ENCODE measurements around the gene ITPKC.

The ITPKC gene

DNA sequence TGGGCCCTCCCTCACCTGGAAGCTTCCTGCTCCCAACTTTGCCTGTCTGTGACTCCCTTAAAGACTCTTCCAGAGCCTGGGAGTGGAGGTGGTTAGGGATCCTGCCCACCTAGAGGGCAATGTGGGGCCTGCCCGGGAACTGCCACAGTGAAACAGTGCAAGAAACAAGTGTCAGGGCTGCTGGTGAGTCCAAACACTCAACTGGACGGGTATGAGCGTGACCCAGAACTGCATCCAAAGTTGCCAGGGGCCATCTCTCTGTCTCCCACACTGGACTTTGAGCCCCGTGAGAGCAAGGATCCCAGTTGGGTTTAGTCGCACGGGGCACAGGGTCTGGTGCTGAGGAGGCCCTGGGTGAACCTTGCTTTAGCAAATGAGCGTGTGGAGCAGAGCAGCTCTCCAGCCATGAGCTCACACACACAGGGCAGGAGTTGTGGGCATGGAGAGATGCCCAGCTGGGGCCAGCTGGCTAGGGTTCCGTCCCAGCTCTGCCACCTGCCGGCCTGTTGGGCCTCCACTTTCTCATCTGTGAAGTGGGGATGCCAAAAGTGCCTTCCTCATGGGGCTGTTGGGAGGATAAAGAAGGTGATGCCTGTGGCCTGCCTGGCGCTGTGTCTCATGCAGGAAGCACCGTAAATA lies 23.6 kb upstream of the ITPKC start:
- DNase-seq (ENCODE audit: low spot score): no peak
- CTCF ChIA-PET: no interaction called here
- H3K27ac ChIP-seq: peak overlapping the region; percentile 94
- TF ChIP-seq, protein P1, sequence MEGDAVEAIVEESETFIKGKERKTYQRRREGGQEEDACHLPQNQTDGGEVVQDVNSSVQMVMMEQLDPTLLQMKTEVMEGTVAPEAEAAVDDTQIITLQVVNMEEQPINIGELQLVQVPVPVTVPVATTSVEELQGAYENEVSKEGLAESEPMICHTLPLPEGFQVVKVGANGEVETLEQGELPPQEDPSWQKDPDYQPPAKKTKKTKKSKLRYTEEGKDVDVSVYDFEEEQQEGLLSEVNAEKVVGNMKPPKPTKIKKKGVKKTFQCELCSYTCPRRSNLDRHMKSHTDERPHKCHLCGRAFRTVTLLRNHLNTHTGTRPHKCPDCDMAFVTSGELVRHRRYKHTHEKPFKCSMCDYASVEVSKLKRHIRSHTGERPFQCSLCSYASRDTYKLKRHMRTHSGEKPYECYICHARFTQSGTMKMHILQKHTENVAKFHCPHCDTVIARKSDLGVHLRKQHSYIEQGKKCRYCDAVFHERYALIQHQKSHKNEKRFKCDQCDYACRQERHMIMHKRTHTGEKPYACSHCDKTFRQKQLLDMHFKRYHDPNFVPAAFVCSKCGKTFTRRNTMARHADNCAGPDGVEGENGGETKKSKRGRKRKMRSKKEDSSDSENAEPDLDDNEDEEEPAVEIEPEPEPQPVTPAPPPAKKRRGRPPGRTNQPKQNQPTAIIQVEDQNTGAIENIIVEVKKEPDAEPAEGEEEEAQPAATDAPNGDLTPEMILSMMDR (conservative IDR thresholded peaks at IDR 0.05; ENCODE audit: low read depth): no peak
- POLR2A ChIA-PET (ENCODE audit: low non-redundant PET): no interaction called here

DNA sequence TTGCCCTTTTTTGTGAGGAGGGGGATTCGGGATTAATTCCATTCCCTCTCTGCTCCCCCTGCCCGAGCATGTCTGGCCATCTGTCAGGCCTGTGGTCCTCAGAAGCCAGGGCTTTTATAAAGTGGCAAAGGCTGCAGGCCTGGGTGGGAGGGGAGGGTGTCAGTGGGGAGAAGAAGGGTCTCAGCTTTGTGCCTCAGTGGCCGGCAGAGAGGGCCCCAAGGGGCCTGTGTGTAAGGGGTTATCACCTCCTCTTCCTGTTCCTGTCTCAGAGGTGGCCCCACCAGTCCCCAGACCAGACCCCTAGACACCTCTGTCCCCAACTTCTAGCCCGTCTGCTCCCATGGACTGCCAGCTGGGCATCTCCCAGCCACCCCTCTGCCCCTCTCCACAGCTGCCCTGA lies 23.0 kb upstream of the ITPKC start:
- H3K27ac ChIP-seq: peak overlapping the region; percentile 94
- DNase-seq (ENCODE audit: low spot score): no peak
- ChIA-PET CTCF (interaction anchor here (0.6 kb wide), 1 partner anchor 1274 kb away, joined by 3 read pairs; no protein-coding TSS in a partner anchor), POLR2A (ENCODE audit: low non-redundant PET) (no interaction called here)
- TF ChIP-seq, protein P1 (conservative IDR thresholded peaks at IDR 0.05; ENCODE audit: low read depth): no peak

DNA sequence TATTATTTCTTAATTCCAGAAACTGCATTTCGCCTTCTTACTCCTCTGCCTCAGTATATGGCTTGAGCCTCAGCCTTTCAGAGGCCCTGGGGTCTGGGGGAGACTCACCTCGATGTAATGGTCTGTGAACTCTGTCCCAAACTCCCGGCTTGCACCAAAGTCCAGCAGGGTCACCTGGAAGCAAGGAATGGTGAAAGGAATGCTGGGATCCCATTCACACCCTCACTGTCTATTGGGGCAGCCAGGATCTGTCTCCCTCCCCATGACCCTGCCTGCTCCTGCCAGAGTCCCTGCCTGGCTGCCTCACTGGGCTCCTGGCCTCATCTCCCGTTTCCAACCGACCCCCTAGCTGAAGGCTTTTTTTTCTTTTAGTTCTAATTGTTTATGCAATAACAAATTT lies 21.0 kb upstream of the ITPKC start:
- H3K27ac ChIP-seq: peak overlapping the region; percentile 94
- CTCF ChIA-PET: no interaction called here
- TF ChIP-seq, protein P1 (conservative IDR thresholded peaks at IDR 0.05; ENCODE audit: low read depth): no peak
- DNase-seq (ENCODE audit: low spot score): no peak
- POLR2A ChIA-PET (ENCODE audit: low non-redundant PET): no interaction called here

DNA sequence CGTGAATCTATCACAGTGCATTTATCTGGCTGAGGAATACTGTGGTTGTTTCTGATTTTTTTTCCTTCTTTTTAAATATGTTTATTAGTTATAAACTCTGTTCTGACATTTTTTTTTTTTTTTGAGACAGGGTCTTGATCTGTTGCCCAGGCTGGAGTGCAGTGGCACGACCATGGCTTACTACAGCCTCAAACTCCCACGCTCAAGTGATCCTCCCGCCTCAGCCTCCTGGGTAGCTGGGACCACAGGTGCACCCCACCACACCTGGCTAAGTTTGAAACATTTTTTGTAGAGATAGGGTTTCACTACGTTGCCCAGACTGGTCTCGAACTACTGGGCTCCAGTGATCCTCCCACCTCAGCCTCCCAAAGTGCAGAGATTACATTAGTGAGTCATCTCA lies 19.9 kb upstream of the ITPKC start:
- CTCF ChIA-PET: interaction anchor here (1.3 kb wide), 1 partner anchor 62 kb away, joined by 3 read pairs; no protein-coding TSS in a partner anchor
- no peak for DNase-seq (ENCODE audit: low spot score)
- TF ChIP-seq, protein P1 (conservative IDR thresholded peaks at IDR 0.05; ENCODE audit: low read depth): no peak
- peak overlapping the region; percentile 35 for H3K27ac ChIP-seq
- POLR2A ChIA-PET (ENCODE audit: low non-redundant PET): no interaction called here

DNA sequence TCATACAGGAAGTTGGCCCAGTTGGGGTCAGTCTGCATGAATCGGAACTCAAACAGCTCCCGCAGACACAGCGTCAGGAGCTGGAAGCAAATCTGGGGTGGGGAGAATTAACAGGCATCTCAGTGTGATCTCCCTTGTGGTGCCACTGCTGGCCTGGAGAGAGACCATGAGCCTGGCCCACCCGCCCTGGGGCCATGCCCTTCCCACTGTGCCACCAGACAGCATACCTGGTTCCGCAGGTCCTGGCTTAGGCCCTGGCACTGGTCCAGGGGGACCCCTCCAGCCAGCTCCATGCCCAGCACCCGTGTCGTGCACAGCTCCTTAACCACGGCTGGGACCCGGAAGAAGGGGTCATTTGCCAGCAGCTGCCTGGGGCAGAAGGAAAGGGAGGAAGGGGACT lies 16.8 kb upstream of the ITPKC start:
- CTCF ChIA-PET: interaction anchor here (0.8 kb wide), 1 partner anchor 560 kb away, joined by 4 read pairs; no protein-coding TSS in a partner anchor
- POLR2A ChIA-PET (ENCODE audit: low non-redundant PET): no interaction called here
- DNase-seq (ENCODE audit: low spot score): no peak
- TF ChIP-seq, protein P1 (conservative IDR thresholded peaks at IDR 0.05; ENCODE audit: low read depth): no peak
- H3K27ac ChIP-seq: peak overlapping the region; percentile 28; the same call in 1 of the 2 replicates

DNA sequence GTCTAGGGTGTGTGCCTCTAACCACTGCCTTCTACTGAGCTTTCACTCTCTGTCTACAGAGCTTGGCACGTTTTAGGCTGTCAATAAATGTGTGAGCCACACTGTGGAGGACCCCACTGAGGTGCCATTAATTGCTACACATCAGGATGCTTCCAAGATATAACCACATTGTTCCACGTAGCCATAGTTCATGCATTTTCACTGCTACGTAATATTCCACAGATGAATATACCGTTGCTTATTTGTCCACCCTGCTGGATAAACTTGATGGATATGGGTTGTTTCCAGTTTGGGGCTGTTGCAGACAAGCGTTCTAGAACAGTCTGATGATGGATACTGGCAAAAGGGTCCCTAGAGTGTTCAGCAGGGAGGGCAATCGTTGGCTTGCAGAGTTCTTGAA lies 15.2 kb upstream of the ITPKC start:
- ChIA-PET CTCF (interaction anchor here (0.5 to 1.0 kb wide), 4 partner anchors 11 to 212 kb away, joined by 3 to 7 read pairs (median 3); no protein-coding TSS in a partner anchor), POLR2A (ENCODE audit: low non-redundant PET) (no interaction called here)
- no peak overlapping the region for H3K27ac ChIP-seq
- TF ChIP-seq, protein P1 (conservative IDR thresholded peaks at IDR 0.05; ENCODE audit: low read depth): no peak
- DNase-seq (ENCODE audit: low spot score): no peak
